ENCODE measurements around the gene RARA. TPM values are rescaled to one million over a fixed set of nuclear protein-coding genes. Genes with fewer than 3 reads are reported as not detected.
"Not testable (repeated sequence)": the region's sequence is repeated elsewhere in the genome, so short reads cannot be mapped to it uniquely, and the experiment has no call there.

The RARA gene
- total RNA-seq, 1 experiment from 2014 or later, result 25.4 TPM

GRCh38 chr17:40366861-40367518 is 58.0 kb downstream of the RARA start:
- H3K27ac ChIP-seq (ENCODE audit: low read depth, low read length, poor library complexity, severe bottlenecking), result no peak overlapping the region
- H3K36me3 ChIP-seq (ENCODE audit: insufficient read depth, low read length, poor library complexity, severe bottlenecking), result no peaks in the 10 kb centered on the region
- ChIA-PET POLR2A (ENCODE audit: low non-redundant PET) (no interaction called here), CTCF (no interaction called here)
- no peaks in the 10 kb centered on the region for H3K9me3 ChIP-seq (ENCODE audit: low read depth, low read length, poor library complexity, severe bottlenecking)
- H3K4me3 ChIP-seq (ENCODE audit: low read depth, low read length, poor library complexity, severe bottlenecking), result no peak overlapping the region
- intact Hi-C loops (cut with micrococcal nuclease; ENCODE audit: unreplicated experiment), result no loop called here
- H3K27me3 ChIP-seq (replicated peaks; ENCODE audit: insufficient read depth, low read depth, low read length, poor library complexity), result no peaks in the 10 kb centered on the region
- TF ChIP-seq CTCF (conservative IDR thresholded peaks at IDR 0.05; ENCODE audit: low read depth, low read length), result no peak
- no peak for TF ChIP-seq EZH2 (IDR thresholded peaks at IDR 0.05; ENCODE audit: borderline replicate concordance, low read depth, low read length, poor library complexity, severe bottlenecking)
- H3K4me1 ChIP-seq (ENCODE audit: insufficient read depth, low read length, poor library complexity, severe bottlenecking), result no peaks in the 10 kb centered on the region
- DNase-seq (ENCODE audit: low spot score), result no peak
- no TSS peak for BruUV-seq (replicated peaks)

GRCh38 chr17:40367728-40368127 is 58.7 kb downstream of the RARA start:
- H3K4me3 ChIP-seq (ENCODE audit: low read depth, low read length, poor library complexity, severe bottlenecking); DNase-seq (ENCODE audit: low spot score); intact Hi-C loops (cut with micrococcal nuclease; ENCODE audit: unreplicated experiment); POLR2A ChIA-PET (ENCODE audit: low non-redundant PET); H3K36me3 ChIP-seq (ENCODE audit: insufficient read depth, low read length, poor library complexity, severe bottlenecking); H3K4me1 ChIP-seq (ENCODE audit: insufficient read depth, low read length, poor library complexity, severe bottlenecking); H3K27ac ChIP-seq (ENCODE audit: low read depth, low read length, poor library complexity, severe bottlenecking); H3K9me3 ChIP-seq (ENCODE audit: low read depth, low read length, poor library complexity, severe bottlenecking); H3K27me3 ChIP-seq (replicated peaks; ENCODE audit: insufficient read depth, low read depth, low read length, poor library complexity); BruUV-seq (replicated peaks); CTCF ChIA-PET: not testable (repeated sequence)

GRCh38 chr17:40369923-40370322 is 60.9 kb downstream of the RARA start:
- DNase-seq (ENCODE audit: low spot score), result no peak
- POLR2A ChIA-PET (ENCODE audit: low non-redundant PET), result no interaction called here
- CTCF ChIA-PET, result no interaction called here

More at GRCh38 chr17:40369923-40370322, 60.9 kb downstream of the RARA start:
- H3K9me3 ChIP-seq (ENCODE audit: low read depth, low read length, poor library complexity, severe bottlenecking), result no peaks in the 10 kb centered on the region
- no peak overlapping the region for H3K27ac ChIP-seq (ENCODE audit: low read depth, low read length, poor library complexity, severe bottlenecking)
- intact Hi-C loops (cut with micrococcal nuclease; ENCODE audit: unreplicated experiment), result no loop called here
- no peaks in the 10 kb centered on the region for H3K36me3 ChIP-seq (ENCODE audit: insufficient read depth, low read length, poor library complexity, severe bottlenecking)
- no peak overlapping the region for H3K4me3 ChIP-seq (ENCODE audit: low read depth, low read length, poor library complexity, severe bottlenecking)
- H3K4me1 ChIP-seq (ENCODE audit: insufficient read depth, low read length, poor library complexity, severe bottlenecking), result no peaks in the 10 kb centered on the region
- BruUV-seq (replicated peaks), result no TSS peak
- H3K27me3 ChIP-seq (replicated peaks; ENCODE audit: insufficient read depth, low read depth, low read length, poor library complexity), result no peaks in the 10 kb centered on the region
- TF ChIP-seq EZH2 (IDR thresholded peaks at IDR 0.05; ENCODE audit: borderline replicate concordance, low read depth, low read length, poor library complexity, severe bottlenecking) (no peak), CTCF (conservative IDR thresholded peaks at IDR 0.05; ENCODE audit: low read depth, low read length) (no peak)

Data from A673 (cell line).